NCI-H1417 treated with DMSO at 0.1 percent for 48 hours (cell line): ENCODE data around the gene USP6NL.
"Not testable (repeated sequence)": the region's sequence is repeated elsewhere in the genome, so short reads cannot be mapped to it uniquely, and the experiment has no call there.

Experiments used
- DNase-seq: peaks from one replicate; lab custom pipeline; 2025; lab: John Stamatoyannopoulos, UW

USP6NL gene

GRCh38 chr10:11444531-11445228 is 166.8 kb downstream of the USP6NL start:
- DNase-seq, result no peak

DNA sequence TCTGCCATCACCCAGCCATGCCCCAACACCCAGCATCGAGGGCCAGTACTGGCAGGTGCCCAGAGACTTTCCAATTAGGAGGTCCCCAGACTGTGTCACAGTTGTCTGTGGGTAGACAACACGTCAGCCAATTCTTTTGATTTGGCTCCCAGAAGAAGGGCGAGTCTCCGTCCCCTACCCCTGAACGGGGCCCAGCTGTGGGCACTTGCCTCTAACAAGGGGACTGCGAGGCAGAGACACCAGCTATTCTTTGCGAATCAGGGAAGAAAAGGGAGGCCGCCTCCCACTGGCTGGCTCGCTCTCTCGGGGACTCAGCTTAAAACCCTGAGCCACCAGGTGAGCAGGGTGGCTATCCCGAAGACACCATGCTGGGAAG is 167.3 kb downstream of the USP6NL start:
- no peak for DNase-seq

DNA sequence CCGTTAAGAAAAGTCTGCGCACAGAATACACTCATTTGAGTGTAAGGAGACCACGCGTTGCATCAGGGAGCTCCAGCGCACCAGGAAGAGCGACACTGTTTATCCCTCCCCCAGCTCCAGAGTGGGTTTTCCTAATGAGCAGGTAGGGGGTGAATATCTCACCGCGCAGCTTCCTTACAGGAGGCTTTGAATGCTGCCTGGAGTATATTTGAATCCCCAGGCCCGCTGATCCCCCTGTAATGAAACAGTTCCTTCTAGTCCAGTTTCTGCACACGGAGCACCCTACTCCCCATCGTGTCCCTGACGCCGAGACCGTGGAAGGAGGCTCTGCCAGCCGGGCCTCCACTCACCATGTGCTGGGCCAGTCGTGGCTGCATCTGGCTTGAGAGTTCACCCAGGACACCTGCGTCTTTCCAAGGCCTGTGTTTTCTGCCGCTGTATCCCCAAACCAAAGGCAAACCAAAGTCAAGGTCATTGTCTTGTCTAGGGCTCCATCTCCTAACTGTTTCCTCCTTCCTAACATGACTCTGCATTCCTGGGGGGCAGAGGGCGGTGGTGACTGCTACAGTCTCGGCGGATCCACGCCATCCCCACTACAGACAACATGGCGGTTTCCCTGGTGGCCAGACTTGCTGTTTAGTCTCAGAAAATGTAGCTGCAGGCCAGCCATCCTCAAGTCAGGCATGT is 167.8 kb downstream of the USP6NL start:
- no peak for DNase-seq

DNA sequence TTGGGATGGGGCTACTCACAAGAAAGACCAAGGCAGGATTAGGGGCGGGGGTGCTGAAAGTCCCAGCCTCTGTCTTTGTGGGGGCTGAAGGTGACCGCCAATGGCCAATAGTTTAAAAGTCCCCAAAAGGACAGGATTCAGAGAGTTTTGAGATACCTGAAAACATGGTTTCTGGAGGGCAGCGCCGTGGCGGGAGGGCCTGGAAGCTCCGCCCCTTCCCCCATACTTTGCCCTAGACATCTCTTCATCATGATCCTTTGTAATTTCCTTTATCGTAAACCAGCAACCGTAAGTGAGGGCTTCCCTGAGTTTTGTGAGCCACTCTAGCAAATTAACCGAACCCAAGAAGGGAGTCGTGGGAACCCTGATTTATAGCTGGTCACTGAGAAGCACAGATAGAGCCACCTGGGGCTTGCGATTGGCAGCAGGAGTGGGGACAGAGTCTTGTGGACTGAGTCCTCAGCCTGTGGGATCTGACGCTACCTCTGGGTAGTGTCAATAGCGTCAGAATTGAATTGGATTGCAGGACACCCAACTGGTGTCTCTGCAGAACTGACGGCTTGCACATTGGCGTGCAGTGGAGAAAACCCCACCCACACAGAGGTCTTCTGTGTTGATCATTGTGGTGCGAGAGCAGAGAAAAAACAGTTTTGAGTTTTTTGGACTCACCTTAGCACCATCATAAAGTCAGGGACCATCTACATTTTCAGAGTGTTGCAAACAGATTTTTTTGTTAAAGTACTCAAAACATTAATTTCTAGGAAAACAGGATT is 169.3 kb downstream of the USP6NL start:
- no peak for DNase-seq

DNA sequence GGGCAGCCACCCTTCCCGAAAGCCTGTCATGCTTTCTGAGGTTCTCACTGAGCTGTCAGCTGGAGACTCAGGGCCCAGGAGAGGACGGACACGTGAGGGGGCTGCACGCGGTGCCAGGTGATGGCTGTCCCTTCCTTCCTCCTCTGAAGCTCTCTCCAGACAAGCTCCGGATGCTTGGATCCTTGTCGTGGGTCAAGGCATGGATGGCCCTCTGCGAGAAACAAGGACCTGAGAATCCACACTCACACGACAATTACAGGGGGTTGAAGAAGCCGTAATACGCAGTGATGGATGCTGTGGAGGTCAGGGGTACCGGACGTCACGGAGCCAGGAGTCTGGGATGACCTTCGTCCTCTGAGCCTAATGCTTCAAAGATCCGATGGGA is 170.3 kb downstream of the USP6NL start:
- DNase-seq, result no peak

GRCh38 chr10:11440250-11441150 is 170.9 kb downstream of the USP6NL start:
- no peak for DNase-seq

- no peak for DNase-seq
Measured at GRCh38 chr10:11439523-11440053, 171.9 kb downstream of the USP6NL start.

GRCh38 chr10:11437391-11438142 is 173.9 kb downstream of the USP6NL start:
- no peak for DNase-seq

- not testable (repeated sequence) for DNase-seq
Measured at GRCh38 chr10:11436445-11436844, 175.0 kb downstream of the USP6NL start.

DNA sequence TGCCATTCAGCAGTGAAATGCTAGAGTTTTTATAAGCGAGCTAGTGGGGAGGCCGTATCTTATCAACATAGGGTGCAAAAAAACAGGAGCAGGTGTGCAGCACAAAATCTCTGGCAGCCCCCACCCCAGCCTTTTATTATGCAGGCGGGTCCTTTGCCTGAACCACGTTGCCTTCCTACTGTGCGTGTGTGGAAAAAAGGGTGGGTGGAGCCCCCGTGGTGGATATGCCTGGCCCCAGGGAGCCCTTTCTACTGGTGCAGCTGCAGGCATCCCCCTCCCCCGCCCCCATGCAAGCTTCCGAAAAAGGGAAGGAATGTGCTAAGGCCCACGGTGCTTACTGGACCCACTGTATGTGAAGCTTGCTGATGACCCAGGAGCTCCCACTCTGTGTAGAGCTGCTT is 175.9 kb downstream of the USP6NL start:
- DNase-seq, result no peak

GRCh38 chr10:11434324-11434723 is 177.1 kb downstream of the USP6NL start:
- DNase-seq, result no peak

DNA sequence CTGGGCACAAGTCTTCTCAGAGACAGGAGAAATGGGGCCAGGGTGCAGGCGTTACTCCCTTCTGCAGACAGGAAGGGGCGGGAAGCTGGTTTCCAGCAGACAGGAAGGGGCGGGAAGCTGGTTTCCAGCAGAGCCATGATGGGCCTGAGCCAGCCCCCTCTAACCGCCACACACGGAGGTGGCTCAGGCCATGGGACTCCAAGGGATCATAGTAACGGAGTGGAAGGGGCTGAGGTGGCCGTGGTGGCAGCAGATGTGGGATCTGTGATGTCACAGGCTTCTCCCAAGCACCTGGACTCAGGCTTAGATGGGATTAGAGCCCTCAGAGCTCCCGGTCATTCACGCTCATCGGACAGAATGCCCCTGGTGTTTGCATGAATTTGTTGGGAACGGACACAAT is 177.8 kb downstream of the USP6NL start:
- DNase-seq, result no peak

GRCh38 chr10:11431216-11431555 is 180.3 kb downstream of the USP6NL start:
- DNase-seq, result no peak

DNA sequence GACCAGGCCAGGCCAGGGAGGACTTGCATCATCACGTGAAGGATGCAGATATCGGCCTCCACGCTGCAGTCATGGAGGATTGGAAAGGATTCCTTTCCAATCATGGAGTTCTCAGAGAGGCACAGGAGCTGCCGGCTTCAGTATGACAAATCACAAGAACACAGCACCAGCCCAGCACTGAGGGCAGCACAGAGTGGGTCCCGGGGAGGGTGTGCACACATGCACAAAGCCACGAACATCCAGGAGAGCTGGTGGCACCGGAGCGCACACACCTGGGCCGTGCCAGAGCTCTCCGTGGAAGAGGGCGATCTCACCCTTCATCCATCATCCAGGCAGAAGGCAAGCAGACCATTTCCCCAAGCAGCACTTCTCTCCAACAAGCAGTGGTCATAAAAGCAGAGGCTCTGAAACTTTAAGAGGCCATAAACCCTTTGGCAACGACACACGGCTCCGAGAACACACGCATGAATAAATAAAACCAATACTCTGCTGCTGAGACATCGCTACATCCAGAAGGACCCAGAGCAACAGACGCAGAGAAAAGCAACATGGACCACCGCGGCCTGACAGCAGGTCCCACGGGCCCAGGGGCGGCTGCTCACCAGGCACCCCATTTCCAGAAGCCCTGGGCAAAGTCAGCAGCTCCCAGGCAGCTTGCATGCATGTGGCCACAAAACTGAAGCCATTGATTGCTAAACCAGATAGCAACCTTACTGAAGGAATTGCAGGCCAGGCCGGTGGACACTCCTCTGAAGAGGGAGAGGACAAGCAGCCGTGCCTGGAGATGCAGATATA is 180.8 kb downstream of the USP6NL start:
- no peak for DNase-seq

GRCh38 chr10:11429439-11430052 is 181.9 kb downstream of the USP6NL start:
- DNase-seq, result no peak

GRCh38 chr10:11425676-11426075 is 185.8 kb downstream of the USP6NL start:
- DNase-seq, result no peak

GRCh38 chr10:11425296-11425610 is 186.2 kb downstream of the USP6NL start:
- DNase-seq, result peak; percentile 6

- no peak for DNase-seq
Measured at GRCh38 chr10:11424456-11425295, 186.8 kb downstream of the USP6NL start.

- DNase-seq, result no peak
Measured at GRCh38 chr10:11416974-11417373, 194.5 kb downstream of the USP6NL start.
